AG09319 (cell line): ENCODE results near the gene CCNA2.

ENCODE experiments used
- DNase-seq: peaks from one replicate; pipeline ENCODE4 v3.0.0-alpha.2; 2010; ENCODE audit warnings: low read depth; ENCODE audit errors: extremely low read depth
- CTCF ChIP-seq: IDR thresholded peaks from 2 replicates; pipeline ENCODE4 v1.5.1; 2011; ENCODE audit warnings: low read depth, mild to moderate bottlenecking, inconsistent platforms, low read length, moderate library complexity

The CCNA2 gene

GRCh38 chr4:121822047-121822446 is 1.6 kb downstream of the CCNA2 start:
- DNase-seq = no peak
- TF ChIP-seq CTCF = no peak

GRCh38 chr4:121819216-121819965 is 4.3 kb downstream of the CCNA2 start:
- no peak for TF ChIP-seq CTCF
- no peak for DNase-seq

GRCh38 chr4:121818215-121818614 is 5.5 kb downstream of the CCNA2 start:
- TF ChIP-seq CTCF = no peak
- no peak for DNase-seq

- DNase-seq = no peak
- no peak for TF ChIP-seq CTCF
Measured at GRCh38 chr4:121817701-121818100, 6.0 kb downstream of the CCNA2 start.

- TF ChIP-seq CTCF = no peak
- DNase-seq = no peak
Measured at GRCh38 chr4:121817006-121817405, 6.7 kb downstream of the CCNA2 start.

GRCh38 chr4:121814756-121815155 is 8.9 kb downstream of the CCNA2 start:
- DNase-seq = no peak
- no peak for TF ChIP-seq CTCF

GRCh38 chr4:121811122-121811521 is 12.6 kb downstream of the CCNA2 start:
- no peak for DNase-seq
- TF ChIP-seq CTCF = no peak
